Lower leg skin (tissue), 4 donors: ENCODE measurements around the gene CDK5R1. TPM values are rescaled to one million over a fixed set of nuclear protein-coding genes. Genes with fewer than 3 reads are reported as not detected.
A peak's percentile ranks its signal among the peaks of the same experiment; 100 is the strongest.

Experiments used
- DNase-seq, 2 donors: peaks; one replicate each; pipeline ENCODE4 v3.0.0-alpha.2; 2019; ENCODE audit warnings: low spot score in 2 of 2
- H3K4me3 ChIP-seq: fragments of 200-600 bp; sonication (generic); 2 replicates; pipeline ENCODE4 v1.5.1; 2017; ENCODE audit warnings: mild to moderate bottlenecking, low read depth; ENCODE audit not compliant: poor library complexity, severe bottlenecking
- CTCF ChIP-seq, 3 donors: fragments of 450-650 bp; IDR thresholded peaks; one replicate each; pipeline ENCODE4 v1.5.1; 2016; ENCODE audit warnings: antibody characterized with exemption in 3 of 3, mild to moderate bottlenecking in 3 of 3, moderate library complexity in 2 of 3
- POLR2A ChIP-seq, 2 donors: fragments of 450-650 bp; IDR thresholded peaks; one replicate each; pipeline ENCODE4 v1.6.1; 2016 to 2017; ENCODE audit warnings: antibody characterized with exemption in 2 of 2, mild to moderate bottlenecking in 1 of 2, moderate library complexity in 1 of 2
- WGBS, 2 donors: methylation state at CpG; one replicate each; pipeline ENCODE4 v1.1.5; 2018; 5-methylcytosine and 5-hydroxymethylcytosine counted together
- intact Hi-C: fragments of 100-400 bp; cut with DNase I; formaldehyde crosslinking; loops from one replicate; pipeline ENCODE4 v1.15.0; 2023; ENCODE audit warnings: low total_unique reads
- total RNA-seq, 4 donors: library from RNA; depleted of rRNA; stranded (reverse); fragments of >200 nt; gene quantifications; one replicate each; pipeline ENCODE4 v1.1.0, GENCODE V29; 2016

Gene CDK5R1
- total RNA-seq, 4 donors from 2014 or later: 3.3 to 5.8 (median 5.0) TPM

GRCh38 chr17:32461853-32462617 is 24.8 kb upstream of the CDK5R1 start:
- TF ChIP-seq POLR2A (IDR thresholded peaks at IDR 0.05) (no peak), CTCF (IDR thresholded peaks at IDR 0.05) (peak in 1 of 3 donors; percentile 13)
- no peak overlapping the region for H3K4me3 ChIP-seq
- intact Hi-C loops: no loop called here
- WGBS, 2 donors: 39 to 41% methylated on average over 1 of the region's 1 CpG
- no peak for DNase-seq

- no peak overlapping the region for H3K4me3 ChIP-seq
- TF ChIP-seq CTCF (IDR thresholded peaks at IDR 0.05) (no peak), POLR2A (IDR thresholded peaks at IDR 0.05) (no peak)
- DNase-seq: no peak
- intact Hi-C loops: no loop called here
- WGBS, 2 donors: 88 to 96% methylated on average over 3 of the region's 3 CpGs
Observed at GRCh38 chr17:32463304-32463703, 23.5 kb upstream of the CDK5R1 start.

- intact Hi-C loops: no loop called here
- 74 to 86% methylated on average over 1 of the region's 1 CpG for WGBS, 2 donors
- no peak for TF ChIP-seq CTCF (IDR thresholded peaks at IDR 0.05)
- TF ChIP-seq POLR2A (IDR thresholded peaks at IDR 0.05): no peak
- H3K4me3 ChIP-seq: no peak overlapping the region
- no peak for DNase-seq
Observed at GRCh38 chr17:32464374-32464773, 22.4 kb upstream of the CDK5R1 start.

- WGBS, 2 donors: 99% methylated on average over 7 of the region's 7 CpGs
- no peak for DNase-seq
- H3K4me3 ChIP-seq: no peak overlapping the region
- intact Hi-C loops: no loop called here
- TF ChIP-seq POLR2A (IDR thresholded peaks at IDR 0.05) (no peak), CTCF (IDR thresholded peaks at IDR 0.05) (no peak)
Observed at GRCh38 chr17:32467949-32468348, 18.8 kb upstream of the CDK5R1 start.

- no peak for TF ChIP-seq POLR2A (IDR thresholded peaks at IDR 0.05)
- TF ChIP-seq CTCF (IDR thresholded peaks at IDR 0.05): no peak
- intact Hi-C loops: no loop called here
- WGBS, 2 donors: 93 to 94% methylated on average over 6 of the region's 6 CpGs
- DNase-seq: no peak
- H3K4me3 ChIP-seq: no peak overlapping the region
Observed at GRCh38 chr17:32470405-32471167, 16.2 kb upstream of the CDK5R1 start.
